Renal pelvis (tissue), 4 donors: ENCODE measurements around the gene PRKCD. TPM values are rescaled to one million over a fixed set of nuclear protein-coding genes. Genes with fewer than 3 reads are reported as not detected.
"Not testable (repeated sequence)": the region's sequence is repeated elsewhere in the genome, so short reads cannot be mapped to it uniquely, and the experiment has no call there.

Experiments
- DNase-seq: peaks from one replicate; pipeline ENCODE4 v3.0.0-alpha.2; 2013
- polyA plus RNA-seq, 3 donors: library from polyadenylated mRNA; unstranded; fragments of 120-200 nt; gene quantifications; one replicate each; pipeline ENCODE4 v1.2.1, GENCODE V29; 2013; ENCODE audit not compliant: insufficient read length in 3 of 3

The PRKCD gene
- polyA plus RNA-seq, 3 donors, result 21.2 to 22.8 (median 22.2) TPM

GRCh38 chr3:53137221-53137620, 23.8 kb upstream of the PRKCD start:
- no peak for DNase-seq

GRCh38 chr3:53137835-53138446, 23.1 kb upstream of the PRKCD start:
- no peak for DNase-seq

GRCh38 chr3:53139906-53140846, 20.8 kb upstream of the PRKCD start:
- no peak for DNase-seq

GRCh38 chr3:53140847-53141845, 19.9 kb upstream of the PRKCD start:
- no peak for DNase-seq

- no peak for DNase-seq
Measured at GRCh38 chr3:53142986-53143385, 18.0 kb upstream of the PRKCD start.

GRCh38 chr3:53144446-53144845, 16.6 kb upstream of the PRKCD start:
- DNase-seq, result no peak

- DNase-seq, result no peak
Measured at GRCh38 chr3:53144862-53145712, 15.9 kb upstream of the PRKCD start.

- DNase-seq, result no peak
Measured at GRCh38 chr3:53145713-53146080, 15.3 kb upstream of the PRKCD start.

- DNase-seq, result no peak
Measured at GRCh38 chr3:53146319-53146891, 14.6 kb upstream of the PRKCD start.

GRCh38 chr3:53147151-53147902, 13.7 kb upstream of the PRKCD start:
- no peak for DNase-seq

- DNase-seq, result no peak
Measured at GRCh38 chr3:53147903-53148400, 13.1 kb upstream of the PRKCD start.

GRCh38 chr3:53149006-53149690, 11.9 kb upstream of the PRKCD start:
- no peak for DNase-seq

GRCh38 chr3:53149699-53150098, 11.3 kb upstream of the PRKCD start:
- no peak for DNase-seq

GRCh38 chr3:53150247-53151085, 10.5 kb upstream of the PRKCD start:
- no peak for DNase-seq

- DNase-seq, result not testable (repeated sequence)
Measured at GRCh38 chr3:53151086-53151438, 9.9 kb upstream of the PRKCD start.

GRCh38 chr3:53151465-53151864, 9.5 kb upstream of the PRKCD start:
- no peak for DNase-seq

- DNase-seq, result no peak
Measured at GRCh38 chr3:53151870-53152660, 8.9 kb upstream of the PRKCD start.
